Measurements from ENCODE around the gene HID1.

- TF ChIP-seq, protein P1, sequence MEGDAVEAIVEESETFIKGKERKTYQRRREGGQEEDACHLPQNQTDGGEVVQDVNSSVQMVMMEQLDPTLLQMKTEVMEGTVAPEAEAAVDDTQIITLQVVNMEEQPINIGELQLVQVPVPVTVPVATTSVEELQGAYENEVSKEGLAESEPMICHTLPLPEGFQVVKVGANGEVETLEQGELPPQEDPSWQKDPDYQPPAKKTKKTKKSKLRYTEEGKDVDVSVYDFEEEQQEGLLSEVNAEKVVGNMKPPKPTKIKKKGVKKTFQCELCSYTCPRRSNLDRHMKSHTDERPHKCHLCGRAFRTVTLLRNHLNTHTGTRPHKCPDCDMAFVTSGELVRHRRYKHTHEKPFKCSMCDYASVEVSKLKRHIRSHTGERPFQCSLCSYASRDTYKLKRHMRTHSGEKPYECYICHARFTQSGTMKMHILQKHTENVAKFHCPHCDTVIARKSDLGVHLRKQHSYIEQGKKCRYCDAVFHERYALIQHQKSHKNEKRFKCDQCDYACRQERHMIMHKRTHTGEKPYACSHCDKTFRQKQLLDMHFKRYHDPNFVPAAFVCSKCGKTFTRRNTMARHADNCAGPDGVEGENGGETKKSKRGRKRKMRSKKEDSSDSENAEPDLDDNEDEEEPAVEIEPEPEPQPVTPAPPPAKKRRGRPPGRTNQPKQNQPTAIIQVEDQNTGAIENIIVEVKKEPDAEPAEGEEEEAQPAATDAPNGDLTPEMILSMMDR (conservative IDR thresholded peaks at IDR 0.05; ENCODE audit: low read depth, low read length) = no peak
- no peak for TF ChIP-seq RCOR1 (IDR thresholded peaks at IDR 0.05; ENCODE audit: insufficient replicate concordance, low read length)
- no peak for TF ChIP-seq SMC3 (IDR thresholded peaks at IDR 0.05; ENCODE audit: low read depth, low read length)
- TF ChIP-seq CHD1 (IDR thresholded peaks at IDR 0.05; ENCODE audit: low read depth, low read length) = no peak
- no peak for TF ChIP-seq CEBPB (IDR thresholded peaks at IDR 0.05; ENCODE audit: low read depth, low read length)
- TF ChIP-seq RAD21 (IDR thresholded peaks at IDR 0.05; ENCODE audit: low read length) = no peak
- TF ChIP-seq USF2 (IDR thresholded peaks at IDR 0.05; ENCODE audit: low read depth, low read length) = no peak
- no peak for TF ChIP-seq POLR2A (IDR thresholded peaks at IDR 0.05; ENCODE audit: low read depth, low read length)
Measured at GRCh38 chr17:74972973-74973328, 392 bp upstream of the HID1 start.
